Loucy (cell line): Measurements from ENCODE around the gene PAX3.

Experiments
- H2AFZ ChIP-seq: fragments of 200-600 bp; sonication (generic); 2 replicates; pipeline ENCODE4 v1.6.0; 2016; ENCODE audit warnings: antibody characterized with exemption, mild to moderate bottlenecking, low read length, moderate library complexity
- H3F3A ChIP-seq: fragments of 200-600 bp; 2 replicates; pipeline ENCODE4 v1.6.0; 2016; ENCODE audit warnings: antibody characterized with exemption, low read depth, mild to moderate bottlenecking
- H3K27me3 ChIP-seq: fragments of 200-600 bp; sonication (generic); 2 replicates; pipeline ENCODE4 v1.6.1; 2014; ENCODE audit warnings: low read length, mild to moderate bottlenecking; ENCODE audit not compliant: insufficient read depth, poor library complexity, severe bottlenecking
- H3K36me3 ChIP-seq: fragments of 200-600 bp; sonication (generic); 2 replicates; pipeline ENCODE4 v1.6.1; 2016; ENCODE audit warnings: low read length; ENCODE audit not compliant: insufficient read depth
- H3K4me1 ChIP-seq: fragments of 200-600 bp; sonication (generic); 2 replicates; pipeline ENCODE4 v1.5.1; 2014; ENCODE audit warnings: low read length, mild to moderate bottlenecking; ENCODE audit not compliant: insufficient read depth, poor library complexity, severe bottlenecking
- H3K4me2 ChIP-seq: fragments of 200-600 bp; sonication (generic); 2 replicates; pipeline ENCODE4 v1.6.0; 2014; ENCODE audit warnings: antibody characterized with exemption, low read length, low read depth, mild to moderate bottlenecking; ENCODE audit not compliant: poor library complexity, severe bottlenecking
- H3K4me3 ChIP-seq: fragments of 200-600 bp; sonication (generic); 2 replicates; pipeline ENCODE4 v1.5.1; 2014; ENCODE audit warnings: low read length, mild to moderate bottlenecking, mixed read lengths; ENCODE audit not compliant: poor library complexity, severe bottlenecking
- H3K79me2 ChIP-seq: fragments of 200-600 bp; sonication (generic); 2 replicates; pipeline ENCODE4 v1.6.1; 2014; ENCODE audit warnings: low read length; ENCODE audit not compliant: insufficient read depth
- H3K9ac ChIP-seq: fragments of 200-600 bp; sonication (generic); 2 replicates; pipeline ENCODE4 v1.6.0; 2014; ENCODE audit warnings: mild to moderate bottlenecking, low read depth, low read length, moderate library complexity; ENCODE audit not compliant: poor library complexity, severe bottlenecking
- H3K9me2 ChIP-seq: fragments of 200-600 bp; sonication (generic); replicated peaks from 2 replicates; pipeline ENCODE4 v1.6.1; 2016; ENCODE audit warnings: low read depth, low read length, mixed read lengths
- H3K9me3 ChIP-seq: fragments of 200-600 bp; sonication (generic); 2 replicates; pipeline ENCODE4 v1.6.1; 2014; ENCODE audit warnings: mild to moderate bottlenecking, antibody characterized with exemption, low read length, low read depth; ENCODE audit not compliant: insufficient read depth
- H4K20me1 ChIP-seq: fragments of 200-600 bp; sonication (generic); 2 replicates; pipeline ENCODE4 v1.6.0; 2014; ENCODE audit warnings: antibody characterized with exemption, low read length, mild to moderate bottlenecking; ENCODE audit not compliant: insufficient read depth, poor library complexity, severe bottlenecking
- EZH2phosphoT487 ChIP-seq: fragments of 200-600 bp; IDR thresholded peaks from 2 replicates; pipeline ENCODE4 v1.6.1; 2018; ENCODE audit warnings: antibody characterized with exemption, mild to moderate bottlenecking, moderate library complexity, borderline replicate concordance
- TF ChIP-seq, protein P1 (sequence below): fragments of 200-600 bp; sonication (generic); conservative IDR thresholded peaks from 2 replicates; pipeline ENCODE4 v1.5.1; 2014; ENCODE audit warnings: mild to moderate bottlenecking, antibody characterized with exemption, low read length

PAX3 gene

DNA sequence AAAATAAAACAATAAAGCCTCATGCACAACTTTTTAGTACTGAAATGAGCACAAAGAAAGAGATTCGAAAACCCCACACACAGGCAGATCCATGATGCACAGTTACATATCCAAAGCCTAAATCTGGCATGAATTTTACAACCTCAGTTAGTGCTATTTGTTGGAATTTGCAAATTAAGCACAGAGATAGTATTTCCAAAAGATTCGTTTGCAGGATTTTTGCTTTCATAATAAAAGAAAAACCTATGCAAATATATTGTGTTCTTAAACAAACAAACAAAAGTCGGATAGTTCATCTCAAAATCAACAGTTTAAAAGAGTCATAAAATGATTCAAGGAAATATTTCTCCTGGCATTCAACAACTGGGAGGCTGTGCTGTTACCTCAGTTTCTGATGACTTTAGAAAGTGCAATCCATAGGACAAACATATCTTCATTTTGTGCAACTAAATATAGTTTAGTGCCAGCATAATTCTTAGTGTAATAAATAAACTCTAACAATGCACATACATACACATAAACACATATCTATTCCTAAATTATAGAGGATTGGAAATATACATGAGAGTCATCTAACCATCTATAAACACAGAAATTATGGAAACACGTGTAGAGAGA lies 10.8 kb downstream of the PAX3 start:
- Histone ChIP-seq H3F3A (no peaks in the 10 kb centered on the region), H3K27me3 (no peaks in the 10 kb centered on the region), H3K4me2 (no peak overlapping the region), H3K4me3 (no peak overlapping the region), H3K36me3 (no peaks in the 10 kb centered on the region), H3K9me3 (no peaks in the 10 kb centered on the region), H3K9ac (no peak overlapping the region), H3K4me1 (no peaks in the 10 kb centered on the region), H2AFZ (no peak overlapping the region), H3K79me2 (no peaks in the 10 kb centered on the region), H3K9me2 (no peaks in the 10 kb centered on the region), H4K20me1 (no peaks in the 10 kb centered on the region)
- TF ChIP-seq, protein P1, sequence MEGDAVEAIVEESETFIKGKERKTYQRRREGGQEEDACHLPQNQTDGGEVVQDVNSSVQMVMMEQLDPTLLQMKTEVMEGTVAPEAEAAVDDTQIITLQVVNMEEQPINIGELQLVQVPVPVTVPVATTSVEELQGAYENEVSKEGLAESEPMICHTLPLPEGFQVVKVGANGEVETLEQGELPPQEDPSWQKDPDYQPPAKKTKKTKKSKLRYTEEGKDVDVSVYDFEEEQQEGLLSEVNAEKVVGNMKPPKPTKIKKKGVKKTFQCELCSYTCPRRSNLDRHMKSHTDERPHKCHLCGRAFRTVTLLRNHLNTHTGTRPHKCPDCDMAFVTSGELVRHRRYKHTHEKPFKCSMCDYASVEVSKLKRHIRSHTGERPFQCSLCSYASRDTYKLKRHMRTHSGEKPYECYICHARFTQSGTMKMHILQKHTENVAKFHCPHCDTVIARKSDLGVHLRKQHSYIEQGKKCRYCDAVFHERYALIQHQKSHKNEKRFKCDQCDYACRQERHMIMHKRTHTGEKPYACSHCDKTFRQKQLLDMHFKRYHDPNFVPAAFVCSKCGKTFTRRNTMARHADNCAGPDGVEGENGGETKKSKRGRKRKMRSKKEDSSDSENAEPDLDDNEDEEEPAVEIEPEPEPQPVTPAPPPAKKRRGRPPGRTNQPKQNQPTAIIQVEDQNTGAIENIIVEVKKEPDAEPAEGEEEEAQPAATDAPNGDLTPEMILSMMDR = no peak
- TF ChIP-seq EZH2phosphoT487 = no peak

DNA sequence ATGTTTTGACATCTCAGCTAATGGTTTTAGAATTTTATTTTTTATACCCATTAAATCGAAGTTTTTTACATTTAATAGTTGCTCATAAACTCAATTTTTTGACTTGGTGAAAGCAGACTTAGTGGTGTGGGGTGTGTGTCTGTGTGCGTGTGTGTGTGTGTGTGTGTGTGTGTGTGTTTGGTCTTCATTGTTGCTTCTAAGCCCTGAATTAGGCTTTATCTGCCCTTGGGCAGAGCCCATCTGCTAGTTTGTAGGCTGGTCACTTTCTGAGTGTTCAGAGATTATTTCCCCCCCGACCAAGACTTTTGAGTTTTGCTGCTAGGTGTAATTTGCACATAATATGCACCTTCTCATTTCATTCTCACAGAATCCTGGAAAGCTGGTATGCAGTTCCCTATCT lies 14.3 kb downstream of the PAX3 start:
- no peaks in the 10 kb centered on the region for H3K27me3 ChIP-seq
- H3K4me3 ChIP-seq = no peak overlapping the region
- H3K4me2 ChIP-seq = no peak overlapping the region
- no peaks in the 10 kb centered on the region for H3K9me3 ChIP-seq
- no peak for TF ChIP-seq EZH2phosphoT487
- TF ChIP-seq, protein P1 = no peak
- no peaks in the 10 kb centered on the region for H4K20me1 ChIP-seq
- H3K9ac ChIP-seq = no peak overlapping the region
- H3K36me3 ChIP-seq = no peaks in the 10 kb centered on the region
- no peaks in the 10 kb centered on the region for H3K79me2 ChIP-seq
- H3K9me2 ChIP-seq = no peaks in the 10 kb centered on the region
- H3K4me1 ChIP-seq = no peaks in the 10 kb centered on the region
- H3F3A ChIP-seq = no peaks in the 10 kb centered on the region
- no peak overlapping the region for H2AFZ ChIP-seq

DNA sequence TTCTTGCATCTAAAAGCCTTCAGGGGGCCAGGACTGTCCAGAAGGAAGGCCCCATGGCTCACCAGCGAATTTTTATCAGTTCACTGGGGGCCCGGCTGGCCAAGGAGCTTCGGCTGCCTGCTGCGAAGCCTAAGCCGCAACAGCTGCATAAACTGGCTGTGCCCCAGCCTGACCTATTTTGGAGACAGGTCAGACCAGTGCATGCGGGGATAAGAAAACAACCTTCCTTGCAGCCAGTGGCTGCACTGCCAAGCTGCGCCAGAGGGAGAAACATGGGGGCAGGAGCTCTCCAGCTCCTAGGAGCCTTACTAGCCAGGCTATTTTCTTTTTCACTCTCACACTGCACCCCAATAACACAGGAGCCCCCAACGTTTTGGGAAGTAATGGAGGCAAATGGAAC lies 15.2 kb downstream of the PAX3 start:
- Histone ChIP-seq H2AFZ (no peak overlapping the region), H3F3A (no peaks in the 10 kb centered on the region), H4K20me1 (no peaks in the 10 kb centered on the region), H3K27me3 (no peaks in the 10 kb centered on the region), H3K4me3 (no peak overlapping the region), H3K4me1 (no peaks in the 10 kb centered on the region), H3K9ac (no peak overlapping the region), H3K36me3 (no peaks in the 10 kb centered on the region), H3K4me2 (no peak overlapping the region), H3K79me2 (no peaks in the 10 kb centered on the region), H3K9me2 (no peaks in the 10 kb centered on the region), H3K9me3 (no peaks in the 10 kb centered on the region)
- TF ChIP-seq EZH2phosphoT487 = no peak

DNA sequence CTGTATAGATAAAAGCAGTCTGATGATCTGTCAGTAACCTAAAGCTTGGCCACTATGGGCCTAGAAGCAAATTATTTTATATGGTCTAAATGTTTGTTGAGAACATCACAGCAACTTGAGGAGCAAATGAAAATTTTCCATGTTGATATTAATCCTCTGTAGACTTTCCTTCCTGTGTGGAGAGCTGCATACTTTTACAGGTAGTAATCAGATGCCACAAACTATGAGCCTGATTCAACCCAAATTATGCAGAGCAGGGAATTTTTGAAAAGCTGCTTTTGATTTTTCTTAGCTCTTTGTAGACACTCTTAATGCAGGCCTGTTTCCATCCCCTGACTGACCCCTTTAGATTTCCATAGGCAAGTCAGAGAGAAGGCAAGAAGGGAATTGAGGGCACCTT lies 17.3 kb downstream of the PAX3 start:
- Histone ChIP-seq H3F3A (no peaks in the 10 kb centered on the region), H3K9me2 (no peaks in the 10 kb centered on the region), H3K36me3 (no peaks in the 10 kb centered on the region), H3K4me2 (no peak overlapping the region), H4K20me1 (no peaks in the 10 kb centered on the region), H3K79me2 (no peaks in the 10 kb centered on the region), H3K4me1 (no peaks in the 10 kb centered on the region), H3K4me3 (no peak overlapping the region), H3K27me3 (no peaks in the 10 kb centered on the region), H3K9ac (no peak overlapping the region), H3K9me3 (no peaks in the 10 kb centered on the region), H2AFZ (no peak overlapping the region)
- TF ChIP-seq, protein P1 = no peak
- no peak for TF ChIP-seq EZH2phosphoT487
